GM23338 (cell line): ENCODE results near the gene MCTP1.

Experiments
- CREB1 ChIP-seq: fragments of 250-450 bp; sonication (Bioruptor Pico); IDR thresholded peaks from 2 replicates; pipeline ENCODE4 v1.5.0; 2020; ENCODE audit warnings: low read depth, mild to moderate bottlenecking, moderate library complexity
- CTCF ChIP-seq, 2 experiments: fragments of 200-600 bp in 1 of 2; sonication (generic) in 1 of 2; conservative IDR thresholded peaks; 2 replicates each; pipeline versions ENCODE4 v1.5.1 to v1.6.1; 2016 to 2017; ENCODE audit warnings: antibody characterized with exemption in 2 of 2, low read depth in 2 of 2, mild to moderate bottlenecking in 2 of 2, moderate library complexity in 1 of 2
- EZH2 ChIP-seq: fragments of 200-600 bp; sonication (generic); IDR thresholded peaks from one replicate; pipeline ENCODE4 v1.8.0; 2017; ENCODE audit warnings: antibody characterized with exemption, mild to moderate bottlenecking, low read depth; ENCODE audit not compliant: unreplicated experiment
- EZH2phosphoT487 ChIP-seq: fragments of 200-600 bp; sonication (generic); IDR thresholded peaks from one replicate; pipeline ENCODE4 v1.8.1; 2018; ENCODE audit warnings: antibody characterized with exemption; ENCODE audit not compliant: unreplicated experiment
- POLR2AphosphoS5 ChIP-seq: IDR thresholded peaks from 2 replicates; pipeline ENCODE4 v1.6.1; 2016; ENCODE audit warnings: antibody characterized with exemption, low read depth
- REST ChIP-seq: IDR thresholded peaks from one replicate; pipeline ENCODE4 v1.6.1; 2018; ENCODE audit warnings: antibody characterized with exemption; ENCODE audit not compliant: unreplicated experiment
- STAT1 ChIP-seq: IDR thresholded peaks from one replicate; pipeline ENCODE4 v1.6.1; 2016; ENCODE audit warnings: antibody characterized with exemption; ENCODE audit not compliant: unreplicated experiment
- ZNF331 ChIP-seq: fragments of 250-450 bp; sonication (Bioruptor Pico); IDR thresholded peaks from 2 replicates; pipeline ENCODE4 v1.5.0; 2020; ENCODE audit warnings: low read depth, mild to moderate bottlenecking, moderate library complexity

- TF ChIP-seq CTCF (conservative IDR thresholded peaks at IDR 0.05; ENCODE audit: low read depth in 2 of 2) = no peak
- no peak for TF ChIP-seq CREB1 (CRISPR knock-in tag)
- no peak for TF ChIP-seq EZH2phosphoT487
- TF ChIP-seq POLR2AphosphoS5 = no peak
- no peak for TF ChIP-seq EZH2
- no peak for TF ChIP-seq REST
- TF ChIP-seq ZNF331 = no peak
- TF ChIP-seq STAT1 = no peak
Observed at GRCh38 chr5:94857111-94857510, 427.8 kb downstream of the MCTP1 start.
